Panc1 (cell line): ENCODE measurements around the gene CRB2. TPM values are rescaled to one million over a fixed set of nuclear protein-coding genes. Genes with fewer than 3 reads are reported as not detected.

Source experiments
- ATAC-seq: fragments of 200-7000 bp; cut with Tn5 transposase; 2 replicates; pipeline ENCODE4 v1.9.1; 2020; ENCODE audit warnings: mild to moderate bottlenecking, moderate library complexity
- BruUV-seq: library from RNA; stranded (reverse); fragments of 400-500 nt; replicated peaks from 2 replicates; lab custom pipeline; 2021; lab: Mats Ljungman, UMichigan
- CTCF ChIA-PET: fragments of 300-600 bp; sonication (Branson Sonifier 250); formaldehyde crosslinking; loops from one replicate; lab custom pipeline; 2022; ENCODE audit warnings: antibody characterized with exemption; lab: Charles Lee
- POLR2A ChIA-PET: fragments of 300-600 bp; sonication (Branson Sonifier 250); formaldehyde crosslinking; loops from one replicate; lab custom pipeline; 2022; ENCODE audit warnings: antibody characterized with exemption; lab: Charles Lee
- DNase-seq: peaks from one replicate; pipeline ENCODE4 v3.0.0-alpha.2; 2010; ENCODE audit warnings: low read depth, low spot score
- H3K27ac ChIP-seq: 2 replicates; pipeline ENCODE4 v1.5.1; 2011; ENCODE audit warnings: mild to moderate bottlenecking, low read length, inconsistent platforms
- H3K27me3 ChIP-seq: fragments of 200-500 bp; sonication (Bioruptor generic); 2 replicates; pipeline ENCODE4 v1.6.0; 2014; ENCODE audit warnings: low read length, inconsistent platforms; ENCODE audit not compliant: control insufficient read depth, insufficient read depth
- H3K36me3 ChIP-seq: fragments of 200-500 bp; sonication (Bioruptor generic); 2 replicates; pipeline ENCODE4 v1.5.1; 2014; ENCODE audit warnings: inconsistent platforms, mild to moderate bottlenecking, low read length, moderate library complexity; ENCODE audit not compliant: control insufficient read depth, insufficient read depth
- H3K4me1 ChIP-seq: 2 replicates; pipeline ENCODE4 v1.5.1; 2011; ENCODE audit warnings: inconsistent platforms, mild to moderate bottlenecking, low read length, moderate library complexity; ENCODE audit not compliant: control insufficient read depth, insufficient read depth
- H3K4me3 ChIP-seq, 2 experiments: 2 replicates each; pipeline ENCODE4 v1.5.1; 2011 to 2012; ENCODE audit warnings: low read depth in 2 of 2, low read length in 2 of 2, mild to moderate bottlenecking in 2 of 2, inconsistent platforms in 1 of 2, moderate library complexity in 1 of 2
- H3K9me3 ChIP-seq: fragments of 200-500 bp; sonication (Bioruptor generic); 2 replicates; pipeline ENCODE4 v1.5.1; 2014; ENCODE audit warnings: low read depth, mild to moderate bottlenecking, inconsistent platforms, low read length, moderate library complexity; ENCODE audit not compliant: control insufficient read depth, insufficient read depth
- CTCF ChIP-seq: fragments of 450-650 bp; IDR thresholded peaks from 2 replicates; pipeline ENCODE4 v1.5.1; 2017; ENCODE audit warnings: mild to moderate bottlenecking
- POLR2AphosphoS5 ChIP-seq: IDR thresholded peaks from 2 replicates; pipeline ENCODE4 v1.6.1; 2012; ENCODE audit warnings: mild to moderate bottlenecking, low read depth, low read length, moderate library complexity
- REST ChIP-seq, 2 experiments: IDR thresholded peaks; 2 replicates each; pipeline ENCODE4 v1.6.1; 2011 to 2012; ENCODE audit warnings: low read depth in 2 of 2, control low read depth in 1 of 2, low read length in 1 of 2, mild to moderate bottlenecking in 1 of 2, moderate library complexity in 1 of 2; ENCODE audit not compliant: insufficient read depth in 1 of 2
- SIN3A ChIP-seq: IDR thresholded peaks from 2 replicates; pipeline ENCODE4 v1.6.1; 2012; ENCODE audit warnings: low read depth, mild to moderate bottlenecking, low read length, moderate library complexity, borderline replicate concordance; ENCODE audit not compliant: insufficient read depth
- TCF7L2 ChIP-seq: IDR thresholded peaks from 2 replicates; pipeline ENCODE4 v1.6.1; 2011; ENCODE audit warnings: mild to moderate bottlenecking, low read depth, low read length, inconsistent platforms
- in situ Hi-C: cut with HindIII; loops from 2 replicates; pipeline ENCODE4 v1.10.0; 2016; ENCODE audit warnings: low sequenced_read_pairs, low pct_unique_long_range_greater_than_20kb
- intact Hi-C: fragments of 100-400 bp; cut with micrococcal nuclease; formaldehyde crosslinking; loops from one replicate; pipeline ENCODE4 v1.10.0; 2022; ENCODE audit not compliant: unreplicated experiment
- total RNA-seq: library from RNA; stranded (reverse); gene quantifications from one replicate; pipeline ENCODE4 v1.2.1, GENCODE V29; 2021; ENCODE audit not compliant: unreplicated experiment

The CRB2 gene
- total RNA-seq, 1 experiment from 2014 or later, result 0.05 TPM

- in situ Hi-C loops (no loop called here), intact Hi-C loops (no loop called here)
- ATAC-seq (no peak), DNase-seq (no peak)
- no peak overlapping the region for H3K4me3 ChIP-seq
- H3K27me3 ChIP-seq, result no peaks in the 10 kb centered on the region
- BruUV-seq, result no TSS peak
- ChIA-PET CTCF (no interaction called here), POLR2A (no interaction called here)
- H3K4me1 ChIP-seq, result no peaks in the 10 kb centered on the region
- TF ChIP-seq TCF7L2 (no peak), CTCF (no peak), SIN3A (no peak), POLR2AphosphoS5 (no peak), REST (IDR thresholded peaks at IDR 0.05; ENCODE audit: insufficient read depth in 1 of 2, low read depth in 2 of 2, low read length in 1 of 2) (no peak)
- no peak overlapping the region for H3K27ac ChIP-seq
- no peaks in the 10 kb centered on the region for H3K36me3 ChIP-seq
- no peaks in the 10 kb centered on the region for H3K9me3 ChIP-seq
These were observed 50.0 kb downstream of the CRB2 start for GRCh38 chr9:123406016-123406415.

- CTCF ChIA-PET, result no interaction called here
These were observed 50.8 kb downstream of the CRB2 start for GRCh38 chr9:123406691-123407216.

More at GRCh38 chr9:123406691-123407216, 50.8 kb downstream of the CRB2 start:
- Histone ChIP-seq H3K27me3 (no peaks in the 10 kb centered on the region), H3K36me3 (no peaks in the 10 kb centered on the region), H3K9me3 (no peaks in the 10 kb centered on the region), H3K4me1 (no peaks in the 10 kb centered on the region), H3K27ac (no peak overlapping the region), H3K4me3 (no peak overlapping the region)
- TF ChIP-seq CTCF (no peak), TCF7L2 (no peak), REST (IDR thresholded peaks at IDR 0.05; ENCODE audit: insufficient read depth in 1 of 2, low read depth in 2 of 2, low read length in 1 of 2) (no peak), SIN3A (no peak), POLR2AphosphoS5 (no peak)
- POLR2A ChIA-PET, result no interaction called here
- no peak for DNase-seq
- in situ Hi-C loops (no loop called here), intact Hi-C loops (no loop called here)
- no peak for ATAC-seq
- no TSS peak for BruUV-seq
